ENCODE results near the gene DCHS2.
"Not testable (repeated sequence)": the region's sequence is repeated elsewhere in the genome, so short reads cannot be mapped to it uniquely, and the experiment has no call there.

The DCHS2 gene

DNA sequence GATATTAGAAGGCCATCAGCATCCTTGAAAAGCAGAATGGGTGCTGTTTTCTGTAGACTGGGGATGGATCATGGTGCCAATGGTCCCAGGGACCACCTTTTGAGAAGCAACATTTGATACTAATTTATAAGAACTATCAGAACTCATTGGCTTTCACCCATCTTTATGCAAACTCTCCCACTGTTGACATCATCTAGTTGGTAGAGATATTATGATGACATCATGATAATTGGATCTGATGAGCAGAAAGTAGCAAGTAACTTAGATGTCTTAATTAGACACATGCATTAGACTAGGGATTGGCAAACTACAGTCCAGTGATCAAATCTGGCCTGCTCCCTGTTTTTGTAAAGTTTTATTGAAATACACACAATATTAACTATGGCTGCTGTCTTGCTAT lies 181.0 kb downstream of the DCHS2 start:
- DNase-seq, result no peak

DNA sequence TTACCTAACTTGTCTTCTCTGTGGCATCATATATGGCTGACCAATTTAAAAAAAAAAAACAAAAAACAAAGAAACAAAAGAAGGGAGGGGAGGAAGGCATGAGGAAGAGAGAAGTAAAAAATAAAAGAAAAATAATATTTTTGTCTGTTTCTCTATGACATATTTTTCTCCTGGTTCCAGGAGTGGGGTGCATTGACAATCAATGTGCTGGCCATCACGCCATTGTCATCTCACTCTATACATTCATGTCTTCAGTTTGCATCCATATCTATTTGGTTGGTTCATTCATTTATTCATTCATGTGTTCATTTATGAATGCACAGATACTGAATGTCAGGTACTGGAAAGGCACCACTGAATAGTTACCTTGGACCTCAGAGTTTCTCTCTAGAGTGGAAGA lies 183.4 kb downstream of the DCHS2 start:
- DNase-seq, result no peak

DNA sequence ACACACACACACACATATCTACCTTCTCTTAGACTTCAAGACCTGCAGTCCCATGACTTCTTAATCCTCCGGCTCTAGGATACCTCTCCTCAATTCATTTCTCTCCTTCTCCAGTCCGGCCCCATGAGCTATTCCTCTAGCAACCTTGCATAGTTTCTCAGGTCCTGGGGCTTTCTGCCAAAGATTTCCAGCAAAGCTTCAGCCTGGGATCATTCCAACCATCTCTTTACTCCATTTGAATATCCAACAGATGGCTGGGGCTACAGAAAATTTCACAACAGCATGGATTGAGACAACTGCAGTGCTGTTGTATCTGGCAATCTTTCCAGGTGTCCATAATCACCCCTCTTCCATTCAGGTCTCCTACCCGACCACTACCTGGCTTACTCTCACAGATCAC lies 184.1 kb downstream of the DCHS2 start:
- DNase-seq, result no peak

DNA sequence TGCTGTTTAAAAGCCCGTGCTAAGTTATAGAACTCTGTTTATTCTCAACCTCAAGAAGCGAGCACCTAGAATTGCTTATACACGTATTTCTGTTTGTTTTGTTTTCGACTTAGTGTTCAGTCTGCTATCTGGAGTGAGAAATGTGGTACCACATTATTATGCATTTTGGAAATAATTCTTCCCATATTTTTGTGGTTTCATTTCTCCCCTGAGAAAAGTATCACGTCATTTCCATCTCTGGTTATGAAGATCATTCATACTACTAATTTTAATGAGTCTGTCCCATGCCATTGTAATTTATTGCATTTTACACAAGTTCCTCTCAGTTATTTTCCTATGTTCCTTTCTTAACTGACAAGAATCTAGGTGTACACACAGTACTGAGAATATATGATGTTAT lies 186.0 kb downstream of the DCHS2 start:
- DNase-seq, result no peak

DNA sequence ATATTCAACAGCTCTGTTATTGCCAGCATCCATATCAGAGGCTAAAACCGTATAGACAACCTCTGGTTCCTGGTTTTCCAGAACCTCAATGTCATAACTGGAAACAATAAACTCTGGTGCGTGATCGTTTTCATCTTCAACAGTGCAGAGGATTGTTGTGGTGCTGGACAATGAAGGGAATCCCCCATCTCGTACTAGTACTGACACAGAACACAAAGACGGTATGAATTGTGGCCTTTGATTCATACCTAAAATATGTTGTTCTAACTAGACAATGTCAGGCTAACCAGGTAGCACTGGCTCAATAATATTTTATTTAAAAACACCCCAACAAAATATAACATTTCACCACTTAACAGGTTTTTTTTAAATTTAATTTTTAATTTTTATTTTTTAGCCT lies 186.9 kb downstream of the DCHS2 start:
- no peak for DNase-seq

DNA sequence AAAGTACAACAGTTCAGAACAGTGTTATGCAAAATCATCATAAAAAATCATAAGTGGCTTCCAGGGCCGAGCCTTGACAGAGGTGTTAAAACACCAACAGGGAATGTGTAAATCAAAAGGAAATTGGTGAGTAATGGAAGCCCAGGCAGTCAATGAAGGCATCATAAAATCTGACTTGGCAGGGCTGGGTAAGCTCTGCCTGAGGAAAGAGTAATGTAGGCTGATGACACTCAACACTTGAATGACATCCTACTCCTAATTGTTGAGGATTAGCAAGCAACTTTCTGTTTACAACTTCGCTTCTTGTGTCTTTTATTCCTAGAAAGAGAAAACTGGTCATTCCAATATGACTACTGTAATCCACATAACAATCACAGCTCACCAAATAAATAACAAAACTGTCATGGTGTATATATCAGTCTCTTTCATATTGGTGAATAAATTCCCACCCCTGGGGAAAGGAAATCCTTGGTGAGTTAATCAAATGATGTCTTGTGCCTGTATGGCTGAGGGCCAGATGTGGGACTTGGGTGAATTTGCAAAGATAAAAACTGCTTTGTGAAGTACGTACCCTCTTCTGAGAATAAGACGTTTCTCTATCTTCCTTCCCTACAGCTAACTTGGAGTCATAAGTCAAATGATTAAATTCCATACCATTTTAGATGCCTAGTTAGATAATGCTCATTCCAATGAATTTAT lies 196.8 kb downstream of the DCHS2 start:
- no peak for DNase-seq

DNA sequence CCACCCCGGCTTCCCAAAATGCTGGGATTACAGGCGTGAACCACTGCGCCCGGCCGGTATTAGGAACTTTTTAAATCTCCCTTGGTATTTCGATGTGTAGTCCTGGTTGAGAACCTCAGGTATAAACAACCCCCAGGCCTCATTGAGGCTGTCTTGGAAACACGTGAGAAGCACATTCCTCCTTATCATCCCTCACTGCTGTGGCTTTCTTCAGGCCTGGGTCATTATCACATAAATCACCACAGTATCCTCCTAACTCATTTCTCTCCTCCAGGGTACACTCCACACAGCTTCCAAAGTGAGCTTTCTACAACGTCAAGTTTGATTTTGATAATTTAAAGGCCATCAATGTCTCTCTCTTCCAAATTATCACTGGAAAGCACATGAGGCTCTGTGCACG lies 198.2 kb downstream of the DCHS2 start:
- no peak for DNase-seq

DNA sequence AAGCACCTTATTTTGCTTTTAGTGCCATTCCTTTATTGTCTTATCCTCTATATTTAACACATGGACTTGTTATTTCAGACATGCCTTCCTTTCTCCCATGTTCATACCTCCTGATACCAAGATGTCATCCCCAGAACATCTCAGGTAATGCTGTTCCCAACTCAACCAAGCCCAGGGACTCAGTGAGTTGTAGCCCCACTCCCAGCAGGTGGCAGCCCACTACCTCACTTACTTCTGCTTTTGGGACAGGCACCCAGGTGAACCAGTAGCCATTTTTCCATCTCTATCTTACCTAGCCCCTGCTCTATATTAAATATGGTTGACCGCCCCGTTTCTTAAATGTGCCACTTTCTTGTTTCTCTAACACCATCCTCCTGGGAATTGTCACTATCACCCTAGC lies 199.0 kb downstream of the DCHS2 start:
- DNase-seq, result no peak

DNA sequence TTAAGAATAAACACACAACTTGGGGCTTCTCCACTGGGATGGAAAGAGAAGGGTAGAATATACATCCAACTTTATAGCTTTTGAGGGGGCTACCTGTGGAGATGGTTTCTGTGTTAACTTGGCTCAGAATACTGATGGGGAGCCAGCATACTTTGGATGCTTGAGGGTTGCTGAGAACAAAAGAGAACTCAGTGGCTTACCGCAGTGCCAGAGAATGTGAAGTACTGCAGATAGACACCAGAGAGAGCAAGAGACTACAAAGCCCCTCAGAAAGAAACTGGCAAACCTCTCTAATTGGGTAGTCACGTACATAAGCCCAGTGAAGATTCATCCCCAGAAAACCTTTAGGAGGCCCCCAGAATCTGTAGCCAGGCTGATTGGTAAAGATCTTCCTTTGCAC lies 214.4 kb downstream of the DCHS2 start:
- DNase-seq, result no peak

DNA sequence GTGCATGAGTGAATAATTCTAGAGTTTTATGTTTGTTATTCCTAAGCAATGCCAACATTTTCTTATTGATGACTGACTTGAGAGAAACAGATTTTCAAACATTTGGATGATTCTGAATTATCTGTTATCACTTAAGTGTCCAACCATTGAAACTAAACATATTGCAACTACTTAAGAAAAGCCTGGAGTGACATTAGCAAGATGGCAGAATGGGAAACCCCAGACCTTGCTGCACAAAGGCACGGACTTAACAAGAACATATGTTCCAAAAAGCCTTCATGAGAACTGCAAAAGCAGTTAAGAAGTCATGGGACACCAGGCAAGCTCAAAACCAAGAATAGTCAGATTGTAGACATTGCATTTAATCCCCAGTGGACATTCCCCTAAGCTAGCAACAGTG lies 215.1 kb downstream of the DCHS2 start:
- no peak for DNase-seq

DNA sequence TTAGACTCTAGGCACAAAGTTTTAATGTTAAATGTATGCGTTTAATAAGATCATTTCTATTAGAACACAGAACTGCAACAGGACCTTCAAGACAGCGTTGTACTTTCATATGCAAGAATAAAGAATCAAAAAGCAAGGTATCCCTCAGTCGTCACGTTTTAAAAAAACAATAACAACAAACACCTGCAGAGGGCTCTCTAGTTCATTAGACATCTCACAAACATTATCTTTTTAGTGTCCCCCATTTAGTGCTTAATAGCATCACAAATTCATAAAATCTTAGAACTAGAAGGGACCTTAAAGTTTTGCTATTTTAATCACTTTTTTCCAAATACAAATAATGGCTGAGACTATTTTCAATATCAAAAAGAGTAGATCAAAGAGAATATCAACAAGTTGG lies 236.6 kb downstream of the DCHS2 start:
- DNase-seq, result no peak

DNA sequence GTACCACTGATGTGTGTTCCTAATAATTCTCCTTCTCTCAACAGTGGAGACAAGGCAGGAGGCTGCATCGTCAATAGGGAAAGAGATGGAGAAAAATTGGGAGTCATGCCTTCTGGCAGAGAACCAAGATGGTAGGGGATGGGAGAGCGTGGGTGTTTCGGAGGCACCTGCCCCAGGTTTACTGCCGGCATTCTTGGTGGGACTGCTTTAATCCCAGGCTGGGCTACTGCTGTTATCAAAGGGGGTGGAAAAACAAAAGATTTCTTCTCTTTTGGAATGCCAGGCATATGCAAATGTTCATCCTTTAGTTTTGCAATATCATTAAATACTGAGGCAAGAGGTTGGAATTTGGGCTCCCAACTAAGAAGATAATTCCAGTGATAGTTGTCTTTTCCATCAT lies 257.0 kb downstream of the DCHS2 start:
- DNase-seq, result no peak

DNA sequence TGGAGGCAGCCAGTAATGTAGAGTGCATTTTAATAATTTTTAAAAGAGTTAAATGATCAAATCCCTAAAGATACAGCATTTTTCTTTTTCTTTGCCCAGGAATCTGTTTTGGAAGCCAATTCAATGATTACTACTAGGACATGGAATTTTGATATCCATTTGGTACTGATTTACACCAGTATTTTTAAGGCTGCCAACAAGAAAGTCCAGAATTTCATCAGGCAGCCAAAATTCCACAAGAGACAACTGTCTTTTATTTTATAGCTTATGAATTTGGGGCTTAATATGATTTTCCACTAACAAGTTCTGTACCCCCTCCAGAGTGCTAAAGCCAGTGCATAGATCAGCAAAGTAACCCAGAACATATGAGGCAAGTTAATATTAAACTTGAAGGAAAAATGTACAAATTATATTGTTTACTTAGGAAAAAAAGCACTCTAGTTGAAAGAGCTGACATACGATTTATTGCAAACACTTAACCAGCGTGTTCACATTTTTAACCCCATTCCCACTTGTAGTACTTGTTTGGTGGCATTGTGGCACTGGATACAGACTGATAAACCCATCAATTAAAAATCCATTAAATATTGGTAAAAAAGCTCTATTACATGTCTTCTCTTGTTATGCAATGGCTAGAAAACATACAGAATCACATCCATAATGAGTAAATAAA lies 259.7 kb downstream of the DCHS2 start:
- no peak for DNase-seq

DNA sequence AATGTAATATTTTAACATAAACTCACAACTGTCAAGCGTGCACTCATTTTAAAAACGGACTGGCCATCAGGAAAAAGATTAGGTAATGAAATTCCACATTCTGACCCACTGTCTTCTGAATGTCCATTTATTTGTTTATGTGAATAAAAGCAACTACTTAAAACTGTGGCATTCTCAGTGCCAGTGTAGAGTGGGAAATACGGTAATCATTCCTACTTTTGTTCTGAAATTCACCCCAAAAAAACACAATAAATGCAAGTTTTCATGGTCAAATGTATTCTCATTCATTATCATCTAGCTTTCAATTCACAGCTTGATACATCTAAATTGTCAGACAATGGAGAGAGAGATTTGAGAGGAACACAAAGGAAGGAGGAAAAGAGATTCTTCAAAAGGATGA lies 260.9 kb downstream of the DCHS2 start:
- no peak for DNase-seq

DNA sequence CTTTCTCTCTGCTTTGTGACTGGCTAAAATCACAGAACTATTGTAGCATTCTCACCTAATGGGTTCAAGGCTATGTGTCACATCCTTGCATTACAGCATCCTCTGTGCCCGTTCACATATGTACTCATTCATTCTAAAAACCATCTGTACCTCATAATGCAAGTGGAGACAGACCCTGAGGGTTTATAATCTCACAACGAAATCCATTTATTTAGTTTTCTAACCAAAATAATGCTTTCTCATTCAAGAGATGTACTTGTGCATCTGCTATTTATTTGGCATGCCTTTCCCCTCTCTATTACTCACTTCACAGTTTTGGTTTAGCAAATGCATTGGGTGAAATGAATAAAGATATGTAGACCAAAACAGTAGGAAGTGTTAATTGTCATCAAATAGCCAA lies 261.5 kb downstream of the DCHS2 start:
- no peak for DNase-seq

DNA sequence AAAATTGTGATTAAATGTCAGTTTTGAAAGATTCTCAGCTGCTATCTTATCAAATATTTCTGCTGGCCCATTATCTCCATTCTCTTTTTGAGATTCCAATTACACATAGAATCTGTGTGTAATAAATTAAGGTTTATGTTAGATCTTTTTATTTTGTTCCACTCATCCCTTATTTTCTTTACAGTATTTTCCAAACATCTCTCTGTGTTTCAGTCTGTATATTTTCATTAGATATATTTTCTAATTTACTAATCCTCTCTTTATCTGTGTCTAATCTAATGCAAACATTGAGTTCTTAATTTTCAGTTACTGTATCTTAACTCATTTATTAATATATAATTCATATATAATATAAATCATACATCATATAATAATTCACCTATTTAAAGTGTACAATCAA lies 268.7 kb downstream of the DCHS2 start:
- DNase-seq, result no peak

DNA sequence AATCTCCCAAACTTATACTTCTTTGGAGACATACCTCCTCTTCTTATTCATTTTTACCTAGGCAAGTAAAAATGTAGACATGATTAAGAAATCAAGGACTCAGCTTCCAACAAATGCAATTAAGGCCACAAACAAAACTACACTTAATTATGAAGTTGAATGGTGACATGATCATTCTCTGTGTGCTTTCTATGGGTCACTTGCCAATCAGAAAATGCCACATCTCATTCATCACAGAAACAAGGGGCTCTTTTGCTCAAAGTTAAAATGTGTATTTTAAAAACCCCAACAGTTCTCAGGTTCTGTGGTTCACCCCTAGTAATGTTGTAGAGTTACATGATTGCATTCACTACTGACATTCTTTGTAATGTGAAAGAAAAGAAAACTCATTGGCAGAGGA lies 273.5 kb downstream of the DCHS2 start:
- no peak for DNase-seq

DNA sequence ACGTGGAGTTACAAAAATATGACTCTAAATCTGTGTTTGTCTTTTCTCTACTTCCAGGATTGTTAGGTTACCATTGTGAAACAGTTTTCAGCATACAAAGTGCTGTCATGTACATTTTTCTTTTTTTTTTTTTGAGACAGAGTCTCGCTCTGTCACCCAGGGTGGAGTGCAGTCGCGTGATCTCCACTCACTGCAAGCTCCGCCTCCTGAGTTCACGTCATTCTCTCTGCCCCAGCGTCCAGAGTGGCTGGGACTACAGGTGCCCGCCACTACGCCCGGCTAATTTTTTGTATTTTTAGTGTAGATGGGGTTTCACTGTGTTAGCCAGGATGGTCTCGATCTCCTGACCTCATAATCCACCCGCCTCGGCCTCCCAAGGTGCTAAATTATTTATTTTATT lies 274.2 kb downstream of the DCHS2 start:
- DNase-seq, result not testable (repeated sequence)

DNA sequence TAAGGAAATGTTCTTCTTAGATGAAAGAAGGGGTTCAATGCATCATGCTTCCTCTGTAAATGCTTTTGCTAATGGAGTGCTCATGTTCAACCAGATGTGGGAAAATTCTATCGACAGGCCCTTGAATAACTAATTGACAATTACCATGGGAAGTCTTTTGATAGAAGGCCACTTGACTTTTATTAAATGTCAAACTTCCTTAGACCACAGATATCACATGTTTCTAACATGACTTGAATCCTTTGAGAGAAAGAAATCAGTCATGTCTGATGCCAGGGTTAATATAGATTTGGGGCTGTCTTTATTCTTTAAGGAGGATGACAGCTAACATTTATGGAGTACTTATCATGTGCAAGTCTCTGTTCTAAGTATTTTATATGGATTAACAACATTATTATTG lies 280.1 kb downstream of the DCHS2 start:
- DNase-seq, result no peak

DNA sequence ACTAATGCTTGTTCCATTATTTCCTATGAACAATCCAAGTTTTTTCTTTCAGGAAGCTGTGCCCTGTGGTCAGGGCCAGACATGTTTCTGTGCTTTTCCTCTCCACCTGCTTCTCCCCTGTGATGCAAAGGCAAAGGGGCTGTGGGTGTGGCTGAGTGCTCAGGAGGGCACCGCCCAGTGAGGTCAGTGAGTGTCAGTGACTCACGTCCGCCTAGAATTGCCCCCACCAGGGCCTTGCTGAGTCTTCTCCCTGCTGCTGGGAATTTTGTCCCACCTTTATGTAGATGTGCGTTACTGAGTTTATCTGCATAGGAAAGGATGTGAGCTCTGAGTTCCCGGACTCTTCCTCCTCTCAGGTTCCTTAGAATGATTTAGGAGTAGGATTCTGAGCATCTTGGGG lies 283.2 kb downstream of the DCHS2 start:
- DNase-seq, result no peak

DNA sequence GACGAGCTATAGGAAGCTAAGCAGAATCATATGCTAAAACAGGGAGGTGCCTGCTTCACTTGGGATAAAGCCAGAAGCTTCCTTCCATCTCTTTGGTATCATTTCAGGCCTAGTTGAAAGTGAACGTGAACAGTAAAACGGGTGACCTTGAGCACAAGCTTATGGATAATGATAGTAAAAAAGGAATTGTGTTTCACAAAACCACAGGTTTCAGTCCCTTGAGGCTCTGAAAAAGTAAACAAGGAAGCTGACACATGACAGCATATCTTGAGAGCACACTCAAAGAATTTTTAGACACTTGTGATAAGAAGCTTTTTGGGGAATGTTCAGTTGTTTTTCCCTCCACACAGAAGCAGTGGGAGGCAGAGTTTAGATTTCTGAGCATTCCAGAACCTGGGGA lies 286.1 kb downstream of the DCHS2 start:
- no peak for DNase-seq

DNA sequence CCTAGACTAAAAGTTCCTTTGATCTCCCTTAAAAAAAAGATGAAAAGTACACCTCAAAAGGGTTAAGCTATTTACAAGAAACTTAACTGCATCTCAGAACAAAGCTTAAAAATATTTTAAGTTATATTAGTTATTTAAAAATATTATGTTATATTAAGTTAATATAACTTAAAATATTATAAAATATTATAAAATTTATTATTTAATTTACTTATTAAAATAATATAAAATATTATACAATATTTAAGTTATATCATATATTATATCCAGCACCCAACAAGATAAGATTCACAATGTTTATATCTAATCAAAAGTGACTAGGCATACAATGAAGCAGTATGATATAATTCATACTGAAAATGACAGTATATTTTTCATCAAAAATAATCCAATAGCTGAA lies 296.9 kb downstream of the DCHS2 start:
- no peak for DNase-seq

DNA sequence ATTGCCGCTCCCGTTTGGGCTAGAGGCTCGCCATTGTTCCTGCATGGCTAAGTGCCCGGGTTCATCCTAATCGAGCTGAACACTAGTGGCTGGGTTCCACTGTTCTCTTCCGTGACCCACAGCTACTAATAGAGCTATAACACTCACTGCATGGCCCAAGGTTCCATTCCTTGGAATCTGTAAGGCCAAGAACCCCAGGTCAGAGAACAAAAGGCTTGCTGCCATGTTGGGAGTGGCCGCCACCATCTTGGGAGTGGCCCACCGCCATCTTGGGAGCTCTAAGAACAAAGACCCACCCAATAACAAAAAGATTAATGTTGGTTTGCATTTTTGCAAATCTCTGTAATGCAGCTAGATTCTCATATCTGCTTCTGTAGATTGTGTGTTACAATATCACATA lies 299.0 kb downstream of the DCHS2 start:
- DNase-seq, result no peak

DNA sequence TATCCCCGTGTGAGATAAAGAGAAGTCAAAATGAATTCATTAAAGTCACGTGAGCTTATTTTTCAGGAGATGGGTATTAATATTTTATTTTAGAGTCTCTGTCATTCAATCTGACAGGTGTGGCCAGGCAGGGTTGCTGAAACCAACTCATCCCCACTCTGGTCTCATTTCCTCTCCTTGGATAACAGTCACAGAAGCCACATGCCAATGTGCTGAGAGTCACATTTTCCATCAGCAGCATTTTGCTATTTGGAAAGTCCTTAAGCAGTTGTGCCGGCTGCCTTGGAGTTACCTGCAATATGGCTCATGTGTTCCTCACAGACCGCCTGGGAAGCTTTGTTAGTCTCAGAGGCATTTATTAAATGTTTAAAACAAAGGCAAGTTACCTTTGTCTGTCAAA lies 302.3 kb downstream of the DCHS2 start:
- no peak for DNase-seq

DNA sequence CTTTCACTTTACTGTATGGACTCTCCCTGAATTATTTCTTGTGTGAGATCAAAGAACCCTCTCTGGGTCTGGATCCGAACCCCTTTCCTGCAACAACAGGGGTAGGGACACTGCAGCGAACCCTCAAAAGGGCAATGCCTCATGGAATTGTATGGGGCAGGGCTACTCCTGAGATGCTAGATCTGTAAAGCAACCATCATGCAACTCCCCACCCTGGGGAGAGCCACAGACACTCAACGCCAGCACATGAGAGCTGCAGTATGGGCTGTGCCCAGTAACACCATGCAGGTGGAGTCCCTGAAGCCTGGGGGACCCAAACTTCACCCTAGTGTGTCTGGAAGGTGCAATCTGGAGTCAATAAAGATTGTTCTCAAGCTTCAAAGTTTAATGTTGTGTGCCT lies 304.7 kb downstream of the DCHS2 start:
- no peak for DNase-seq

Measured in hematopoietic multipotent progenitor cell treated with erythropoietin and hydrocortisone succinate and interleukin-3 and kit ligand, for 8 days (in vitro differentiated cells).